22Rv1 (cell line): ENCODE data around the gene DYRK2.
A peak's percentile ranks its signal among the peaks of the same experiment; 100 is the strongest.

Experiments
- H3K27ac ChIP-seq: fragments of 450-650 bp; 2 replicates; pipeline ENCODE4 v1.5.1; 2017
- CTCF ChIP-seq: fragments of 450-650 bp; IDR thresholded peaks from 2 replicates; pipeline ENCODE4 v1.5.1; 2017; ENCODE audit warnings: mild to moderate bottlenecking
- ZFX ChIP-seq: fragments of 450-650 bp; IDR thresholded peaks from 2 replicates; pipeline ENCODE4 v1.6.1; 2017; ENCODE audit warnings: antibody characterized with exemption, borderline replicate concordance

The DYRK2 gene

GRCh38 chr12:67621112-67621511, 27.4 kb upstream of the DYRK2 start:
- no peak overlapping the region for H3K27ac ChIP-seq
- TF ChIP-seq CTCF (no peak), ZFX (no peak)

- H3K27ac ChIP-seq = no peak overlapping the region
- TF ChIP-seq ZFX (no peak), CTCF (no peak)
Measured at GRCh38 chr12:67621926-67622325, 26.6 kb upstream of the DYRK2 start.

- TF ChIP-seq CTCF (no peak), ZFX (no peak)
- H3K27ac ChIP-seq = no peak overlapping the region
Measured at GRCh38 chr12:67623259-67623658, 25.3 kb upstream of the DYRK2 start.

- TF ChIP-seq ZFX (no peak), CTCF (0 out of 2 replicates have a peak, but pooled peaks have one; percentile 9)
- no peak overlapping the region for H3K27ac ChIP-seq
Measured at GRCh38 chr12:67624355-67624754, 24.2 kb upstream of the DYRK2 start.

GRCh38 chr12:67625004-67625403, 23.5 kb upstream of the DYRK2 start:
- TF ChIP-seq CTCF (no peak), ZFX (no peak)
- no peak overlapping the region for H3K27ac ChIP-seq

- TF ChIP-seq CTCF (no peak), ZFX (no peak)
- no peak overlapping the region for H3K27ac ChIP-seq
Measured at GRCh38 chr12:67626156-67626555, 22.4 kb upstream of the DYRK2 start.

- H3K27ac ChIP-seq = no peak overlapping the region
- TF ChIP-seq CTCF = no peak
- no peak for TF ChIP-seq ZFX
Measured at GRCh38 chr12:67630373-67631088, 18.0 kb upstream of the DYRK2 start.
